AG10803 (cell line): ENCODE results near the gene CDH23.

Source experiments
- DNase-seq: peaks from one replicate; pipeline ENCODE4 v3.0.0; 2010; ENCODE audit warnings: low read depth
- H3K4me3 ChIP-seq: 2 replicates; pipeline ENCODE4 v1.5.1; 2011; ENCODE audit warnings: mild to moderate bottlenecking, low read length, control low read depth
- CTCF ChIP-seq: conservative IDR thresholded peaks from 2 replicates; pipeline ENCODE4 v1.5.1; 2011; ENCODE audit warnings: mild to moderate bottlenecking, low read length, control low read depth, inconsistent platforms

Gene CDH23

GRCh38 chr10:71679425-71679824, 282.7 kb downstream of the CDH23 start:
- TF ChIP-seq CTCF, result no peak
- no peak for DNase-seq
- H3K4me3 ChIP-seq, result no peak overlapping the region

GRCh38 chr10:71681977-71682376, 285.3 kb downstream of the CDH23 start:
- no peak for TF ChIP-seq CTCF
- no peak overlapping the region for H3K4me3 ChIP-seq

GRCh38 chr10:71683301-71683700, 286.6 kb downstream of the CDH23 start:
- no peak for DNase-seq
- no peak for TF ChIP-seq CTCF

More at GRCh38 chr10:71681977-71682376, 285.3 kb downstream of the CDH23 start:
- no peak for DNase-seq

GRCh38 chr10:71684356-71685173, 287.8 kb downstream of the CDH23 start:
- no peak for DNase-seq
- TF ChIP-seq CTCF, result no peak
- no peak overlapping the region for H3K4me3 ChIP-seq

More at GRCh38 chr10:71683301-71683700, 286.6 kb downstream of the CDH23 start:
- no peak overlapping the region for H3K4me3 ChIP-seq

GRCh38 chr10:71685554-71686232, 289.0 kb downstream of the CDH23 start:
- no peak overlapping the region for H3K4me3 ChIP-seq
- DNase-seq, result no peak
- TF ChIP-seq CTCF, result no peak

GRCh38 chr10:71687077-71687476, 290.4 kb downstream of the CDH23 start:
- H3K4me3 ChIP-seq, result no peak overlapping the region
- TF ChIP-seq CTCF, result no peak
- no peak for DNase-seq

- no peak for TF ChIP-seq CTCF
- DNase-seq, result no peak
- H3K4me3 ChIP-seq, result no peak overlapping the region
These were observed 290.8 kb downstream of the CDH23 start for GRCh38 chr10:71687480-71687879.
